Activated CD8-positive, alpha-beta T cell treated with anti-CD3 and anti-CD28 coated beads, Interleukin-2, amount 10 ng/mL, durations not matched to agents 7 days and 5 days (primary cell): ENCODE data around the gene RAPGEF2. TPM values are rescaled to one million over a fixed set of nuclear protein-coding genes. Genes with fewer than 3 reads are reported as not detected.
"Not testable (repeated sequence)": the region's sequence is repeated elsewhere in the genome, so short reads cannot be mapped to it uniquely, and the experiment has no call there.

ENCODE experiments used
- ATAC-seq: fragments of 150-1000 bp; cut with Tn5 transposase; one replicate; pipeline ENCODE4 v1.10.0; 2021; ENCODE audit warnings: moderate library complexity
- CTCF ChIA-PET: fragments of 350-600 bp; sonication (Branson Sonifier 250); formaldehyde crosslinking; loops from one replicate; lab custom pipeline; 2021; ENCODE audit warnings: antibody characterized with exemption; lab: Charles Lee
- POLR2A ChIA-PET: fragments of 350-600 bp; sonication (Branson Sonifier 250); formaldehyde crosslinking; loops from one replicate; lab custom pipeline; 2021; ENCODE audit warnings: antibody characterized with exemption; lab: Charles Lee
- DNase-seq: peaks from one replicate; pipeline ENCODE4 v3.0.0-alpha.2; 2020
- H3K27ac Mint-ChIP-seq: one replicate; pipeline ENCODE4 v1.8.0; 2021; ENCODE audit warnings: mild to moderate bottlenecking, mixed read lengths
- H3K27me3 Mint-ChIP-seq: one replicate; pipeline ENCODE4 v1.8.0; 2021; ENCODE audit warnings: low read depth, mixed read lengths
- H3K36me3 Mint-ChIP-seq: one replicate; pipeline ENCODE4 v1.8.0; 2021; ENCODE audit warnings: low read depth, mixed read lengths
- H3K4me1 Mint-ChIP-seq: one replicate; pipeline ENCODE4 v1.8.0; 2021; ENCODE audit warnings: low read depth, mixed read lengths
- H3K4me3 Mint-ChIP-seq: one replicate; pipeline ENCODE4 v1.8.0; 2021; ENCODE audit warnings: mild to moderate bottlenecking, mixed read lengths
- H3K9me3 Mint-ChIP-seq: one replicate; pipeline ENCODE4 v1.8.0; 2022; ENCODE audit warnings: mixed read lengths; ENCODE audit not compliant: insufficient read depth
- total RNA-seq, 2 experiments: library from RNA; stranded (reverse); gene quantifications; one replicate each; pipeline ENCODE4 v1.2.3, GENCODE V29; 2021

Gene RAPGEF2
- total RNA-seq, 2 experiments from 2014 or later = 10.4 to 12.2 TPM

DNA sequence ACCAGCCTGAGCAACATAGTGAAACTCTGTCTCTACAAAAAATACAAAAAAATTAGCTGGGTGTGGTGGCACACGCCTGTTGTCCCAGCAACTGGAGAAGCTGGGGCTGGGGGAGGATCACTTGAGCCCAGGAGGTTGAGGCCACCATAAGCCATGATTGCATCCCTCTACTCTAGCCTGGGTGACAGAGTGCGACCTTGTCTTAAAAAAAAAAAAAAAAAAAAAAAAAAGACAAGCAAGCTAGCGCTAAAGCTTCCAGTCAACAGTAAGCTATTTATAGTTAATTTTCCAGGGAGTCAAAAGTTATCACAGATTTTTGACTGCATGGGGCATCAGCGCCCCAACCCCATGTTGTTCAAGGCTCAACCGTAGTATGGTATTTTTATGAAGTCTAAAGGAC is 273.4 kb downstream of the RAPGEF2 start:
- DNase-seq (no peak), ATAC-seq (no peak)
- H3K4me3 Mint-ChIP-seq = no peak overlapping the region
- ChIA-PET POLR2A (no interaction called here), CTCF (no interaction called here)
- no peaks in the 10 kb centered on the region for H3K27me3 Mint-ChIP-seq
- no peaks in the 10 kb centered on the region for H3K9me3 Mint-ChIP-seq
- no peaks in the 10 kb centered on the region for H3K36me3 Mint-ChIP-seq
- no peak overlapping the region for H3K27ac Mint-ChIP-seq
- H3K4me1 Mint-ChIP-seq = no peaks in the 10 kb centered on the region

DNA sequence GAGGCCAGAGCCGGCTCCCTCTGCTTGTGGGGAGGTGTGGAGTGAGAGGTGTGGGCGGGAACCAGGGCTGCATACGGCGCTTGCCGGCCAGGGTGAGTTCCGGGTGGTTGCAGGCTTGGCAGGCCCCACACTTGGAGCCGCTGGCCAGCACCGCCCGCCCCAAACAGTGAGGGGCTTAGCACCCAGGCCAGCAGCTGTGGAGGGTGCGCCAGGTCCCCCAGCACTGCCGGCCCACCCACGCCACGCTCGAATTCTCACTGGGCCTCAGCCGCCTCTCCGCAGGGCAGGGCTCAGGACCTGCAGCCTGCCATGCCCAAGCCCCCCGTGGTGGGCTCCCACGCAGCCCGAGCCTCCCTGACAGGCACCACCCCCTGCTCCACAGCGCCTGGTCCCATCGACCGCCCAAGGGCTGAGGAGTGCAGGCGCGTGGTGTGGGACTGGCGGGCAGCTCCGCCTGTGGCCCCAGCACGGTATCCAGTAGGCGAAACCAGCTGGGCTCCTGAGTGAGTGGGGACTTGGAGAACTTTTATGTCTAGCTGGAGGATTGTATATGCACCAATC is 275.3 kb downstream of the RAPGEF2 start:
- CTCF ChIA-PET = no interaction called here
- H3K27ac Mint-ChIP-seq = no peak overlapping the region
- no peaks in the 10 kb centered on the region for H3K9me3 Mint-ChIP-seq
- no peaks in the 10 kb centered on the region for H3K36me3 Mint-ChIP-seq
- no peak for ATAC-seq
- no peak overlapping the region for H3K4me3 Mint-ChIP-seq
- H3K4me1 Mint-ChIP-seq = no peaks in the 10 kb centered on the region
- POLR2A ChIA-PET = no interaction called here
- no peak for DNase-seq
- no peaks in the 10 kb centered on the region for H3K27me3 Mint-ChIP-seq

- ATAC-seq, H3K9me3 Mint-ChIP-seq, CTCF ChIA-PET: not testable (repeated sequence)
Measured at GRCh38 chr4:159379064-159379463, 276.2 kb downstream of the RAPGEF2 start.

DNA sequence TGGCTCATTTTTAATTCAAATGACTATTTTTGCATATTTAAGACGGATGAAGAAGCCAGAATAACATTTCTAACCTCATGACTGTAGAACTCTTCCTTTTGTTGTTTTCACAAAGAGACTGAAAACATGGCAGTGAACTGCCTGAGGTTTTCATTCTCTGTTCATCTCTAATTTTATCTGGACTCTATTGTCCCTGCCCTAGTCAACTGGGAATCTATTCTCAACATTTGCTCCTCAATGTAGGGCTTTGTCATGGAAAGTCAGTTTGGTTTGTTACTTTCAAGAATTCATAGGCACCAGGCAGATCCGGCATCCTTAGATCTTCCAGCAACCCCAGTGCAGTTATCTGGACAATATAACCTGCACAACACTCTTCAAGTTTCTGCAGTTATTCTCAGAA is 277.0 kb downstream of the RAPGEF2 start:
- H3K27me3 Mint-ChIP-seq = no peaks in the 10 kb centered on the region
- ATAC-seq (no peak), DNase-seq (no peak)
- H3K9me3 Mint-ChIP-seq = no peaks in the 10 kb centered on the region
- no peaks in the 10 kb centered on the region for H3K36me3 Mint-ChIP-seq
- no peak overlapping the region for H3K27ac Mint-ChIP-seq
- ChIA-PET POLR2A (no interaction called here), CTCF (no interaction called here)
- H3K4me3 Mint-ChIP-seq = no peak overlapping the region
- no peaks in the 10 kb centered on the region for H3K4me1 Mint-ChIP-seq

More at GRCh38 chr4:159379064-159379463, 276.2 kb downstream of the RAPGEF2 start:
- H3K4me3 Mint-ChIP-seq, H3K4me1 Mint-ChIP-seq, H3K27me3 Mint-ChIP-seq, POLR2A ChIA-PET, H3K36me3 Mint-ChIP-seq, DNase-seq, H3K27ac Mint-ChIP-seq: not testable (repeated sequence)

- H3K27ac Mint-ChIP-seq = no peak overlapping the region
- DNase-seq (no peak), ATAC-seq (no peak)
- H3K36me3 Mint-ChIP-seq = no peaks in the 10 kb centered on the region
- ChIA-PET CTCF (interaction anchor here (1.2 kb wide), 1 partner anchor 12 kb away, joined by 3 read pairs; no protein-coding TSS in a partner anchor), POLR2A (no interaction called here)
- H3K4me3 Mint-ChIP-seq = no peak overlapping the region
- H3K9me3 Mint-ChIP-seq = no peaks in the 10 kb centered on the region
- H3K4me1 Mint-ChIP-seq = no peaks in the 10 kb centered on the region
- H3K27me3 Mint-ChIP-seq = no peaks in the 10 kb centered on the region
Measured at GRCh38 chr4:159382856-159383561, 280.1 kb downstream of the RAPGEF2 start.

GRCh38 chr4:159383562-159383931 is 280.7 kb downstream of the RAPGEF2 start:
- H3K27me3 Mint-ChIP-seq = peaks cover 4% of the 10 kb centered on the region
- ATAC-seq (no peak), DNase-seq (no peak)
- no peaks in the 10 kb centered on the region for H3K9me3 Mint-ChIP-seq
- H3K4me1 Mint-ChIP-seq = no peaks in the 10 kb centered on the region
- CTCF ChIA-PET = interaction anchor here (1.2 kb wide), 1 partner anchor 11 kb away, joined by 3 read pairs; no protein-coding TSS in a partner anchor
- no peak overlapping the region for H3K27ac Mint-ChIP-seq
- no peak overlapping the region for H3K4me3 Mint-ChIP-seq
- no peaks in the 10 kb centered on the region for H3K36me3 Mint-ChIP-seq
- POLR2A ChIA-PET = no interaction called here

GRCh38 chr4:159384017-159384416 is 281.1 kb downstream of the RAPGEF2 start:
- H3K4me3 Mint-ChIP-seq = no peak overlapping the region
- H3K9me3 Mint-ChIP-seq = no peaks in the 10 kb centered on the region
- peaks cover 4% of the 10 kb centered on the region for H3K27me3 Mint-ChIP-seq
- ChIA-PET CTCF (no interaction called here), POLR2A (no interaction called here)
- no peaks in the 10 kb centered on the region for H3K4me1 Mint-ChIP-seq
- no peak overlapping the region for H3K27ac Mint-ChIP-seq
- ATAC-seq (no peak), DNase-seq (no peak)
- H3K36me3 Mint-ChIP-seq = no peaks in the 10 kb centered on the region

DNA sequence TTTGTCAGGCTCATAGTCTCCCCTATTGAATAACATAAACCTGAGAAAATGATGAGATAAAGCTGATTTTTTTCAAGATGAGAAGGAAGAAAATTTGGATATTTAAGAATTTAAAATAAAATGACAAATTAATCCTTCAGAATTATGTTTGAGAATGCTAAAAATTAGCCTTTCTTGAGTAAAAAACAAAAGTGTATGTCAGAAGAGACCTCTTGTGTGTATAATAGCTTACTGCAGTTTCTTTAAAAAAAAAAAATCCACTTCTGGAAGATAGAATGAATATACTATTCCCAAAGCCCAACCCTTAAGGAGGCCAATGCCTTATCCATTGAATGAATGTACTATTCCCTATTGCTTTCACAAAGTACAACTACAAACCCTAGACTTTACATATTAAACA is 281.8 kb downstream of the RAPGEF2 start:
- Mint-ChIP-seq H3K36me3 (no peaks in the 10 kb centered on the region), H3K27me3 (peaks cover 4% of the 10 kb centered on the region), H3K4me3 (no peak overlapping the region), H3K4me1 (no peaks in the 10 kb centered on the region), H3K9me3 (no peaks in the 10 kb centered on the region), H3K27ac (no peak overlapping the region)
- DNase-seq = no peak
- POLR2A ChIA-PET = no interaction called here
- ATAC-seq = no peak
- CTCF ChIA-PET = no interaction called here

- POLR2A ChIA-PET = no interaction called here
- Mint-ChIP-seq H3K36me3 (no peaks in the 10 kb centered on the region), H3K27ac (no peak overlapping the region), H3K9me3 (peaks cover 4% of the 10 kb centered on the region), H3K27me3 (peaks cover 4% of the 10 kb centered on the region), H3K4me3 (no peak overlapping the region), H3K4me1 (peaks cover 3% of the 10 kb centered on the region)
- DNase-seq (no peak), ATAC-seq (no peak)
- CTCF ChIA-PET = no interaction called here
Measured at GRCh38 chr4:159386620-159387019, 283.7 kb downstream of the RAPGEF2 start.

GRCh38 chr4:159389756-159390155 is 286.9 kb downstream of the RAPGEF2 start:
- ATAC-seq = no peak
- H3K9me3 Mint-ChIP-seq = peaks cover 4% of the 10 kb centered on the region
- H3K27ac Mint-ChIP-seq = no peak overlapping the region
- H3K27me3 Mint-ChIP-seq = peaks cover 4% of the 10 kb centered on the region
- no peak overlapping the region for H3K4me3 Mint-ChIP-seq
- ChIA-PET POLR2A (no interaction called here), CTCF (no interaction called here)
- H3K36me3 Mint-ChIP-seq = no peaks in the 10 kb centered on the region
- no peak for DNase-seq
- peaks cover 3% of the 10 kb centered on the region for H3K4me1 Mint-ChIP-seq

GRCh38 chr4:159390648-159391047 is 287.8 kb downstream of the RAPGEF2 start:
- H3K27me3 Mint-ChIP-seq = peaks cover 4% of the 10 kb centered on the region
- CTCF ChIA-PET = no interaction called here

DNA sequence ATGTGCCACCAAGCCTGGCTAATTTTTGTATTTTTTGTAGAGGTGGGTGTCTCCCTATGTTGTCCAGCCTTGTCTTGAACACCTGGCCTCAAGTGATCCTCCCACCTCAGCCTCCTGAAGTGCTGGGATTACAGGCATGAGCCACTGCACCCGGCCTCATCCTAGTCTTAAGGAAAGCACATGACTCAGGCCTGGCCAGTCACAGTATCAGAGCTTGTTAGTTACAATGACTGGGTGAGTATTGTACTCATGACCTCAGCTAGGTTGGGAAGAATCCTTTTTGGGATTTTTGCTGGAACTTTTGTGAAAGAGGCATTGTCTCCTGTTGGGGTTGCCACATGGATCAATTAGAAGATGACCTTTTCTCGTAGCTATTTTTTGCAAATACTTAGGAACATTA is 292.8 kb downstream of the RAPGEF2 start:
- H3K4me1 Mint-ChIP-seq = peaks cover 2% of the 10 kb centered on the region
- no peaks in the 10 kb centered on the region for H3K36me3 Mint-ChIP-seq
- ATAC-seq (no peak), DNase-seq (no peak)
- no peaks in the 10 kb centered on the region for H3K27me3 Mint-ChIP-seq
- POLR2A ChIA-PET = no interaction called here
- peaks cover under 1% of the 10 kb centered on the region for H3K9me3 Mint-ChIP-seq
- H3K27ac Mint-ChIP-seq = no peak overlapping the region
- no peak overlapping the region for H3K4me3 Mint-ChIP-seq
- CTCF ChIA-PET = no interaction called here

More at GRCh38 chr4:159390648-159391047, 287.8 kb downstream of the RAPGEF2 start:
- no peak overlapping the region for H3K4me3 Mint-ChIP-seq
- peaks cover 4% of the 10 kb centered on the region for H3K9me3 Mint-ChIP-seq
- ATAC-seq (no peak), DNase-seq (no peak)
- no peak overlapping the region for H3K27ac Mint-ChIP-seq
- H3K4me1 Mint-ChIP-seq = peaks cover 3% of the 10 kb centered on the region
- H3K36me3 Mint-ChIP-seq = no peaks in the 10 kb centered on the region
- POLR2A ChIA-PET = no interaction called here
